ENCODE results near the gene GRID2IP. TPM values are rescaled to one million over a fixed set of nuclear protein-coding genes. Genes with fewer than 3 reads are reported as not detected.
A peak's percentile ranks its signal among the peaks of the same experiment; 100 is the strongest.

The GRID2IP gene
- total and polyA plus RNA-seq, 8 donors = 0.47 to 1.00 (median 0.66) TPM

- Histone ChIP-seq H3K36me3 (no peaks in the 10 kb centered on the region), H3K27me3 (peaks cover 0 to 5% (median 2%) of the 10 kb centered on the region in 4 donors), H3K4me3 (peak overlapping the region in 2 of 4 donors; percentile 4 to 35), H3K27ac (no peak overlapping the region), H3K4me1 (no peaks in the 10 kb centered on the region), H3K9me3 (no peaks in the 10 kb centered on the region)
- intact Hi-C loops (cut with DNase I) = no loop called here
- FAIRE-seq (no peak), DNase-seq (peak in 1 of 6 donors; percentile 57), ATAC-seq (peak in 1 of 4 donors; percentile 59)
- no peak for TF ChIP-seq CTCF (IDR thresholded peaks at IDR 0.05)
- 3% methylated on average over 49 to 56 of the region's 56 CpGs for WGBS, 2 donors
These were observed 14.7 kb downstream of the GRID2IP start for GRCh38 chr7:6536262-6537260.

- FAIRE-seq (no peak), DNase-seq (no peak), ATAC-seq (no peak)
- no peak for TF ChIP-seq CTCF (IDR thresholded peaks at IDR 0.05)
- Histone ChIP-seq H3K27ac (no peak overlapping the region), H3K36me3 (no peaks in the 10 kb centered on the region), H3K9me3 (no peaks in the 10 kb centered on the region), H3K4me1 (peaks cover 0 to 4% (median 0%) of the 10 kb centered on the region in 3 donors), H3K27me3 (peaks cover 0 to 7% (median 3%) of the 10 kb centered on the region in 4 donors), H3K4me3 (no peak overlapping the region)
- WGBS, 2 donors = 34 to 36% methylated on average over 12 of the region's 12 CpGs
- intact Hi-C loops (cut with DNase I) = no loop called here
These were observed 17.3 kb downstream of the GRID2IP start for GRCh38 chr7:6533893-6534495.

GRCh38 chr7:6532516-6532915, 18.7 kb downstream of the GRID2IP start:
- FAIRE-seq = no peak
- Histone ChIP-seq H3K27ac (no peak overlapping the region), H3K9me3 (no peaks in the 10 kb centered on the region), H3K4me3 (no peak overlapping the region), H3K4me1 (peaks cover 0 to 4% (median 0%) of the 10 kb centered on the region in 3 donors), H3K36me3 (no peaks in the 10 kb centered on the region), H3K27me3 (peaks cover 0 to 7% (median 2%) of the 10 kb centered on the region in 4 donors)
- WGBS, 2 donors = 34 to 46% methylated on average over 7 of the region's 7 CpGs
- no peak for DNase-seq
- TF ChIP-seq CTCF (IDR thresholded peaks at IDR 0.05) = no peak
- no peak for ATAC-seq
- intact Hi-C loops (cut with DNase I) = no loop called here

- Histone ChIP-seq H3K4me1 (peaks cover 0 to 4% (median 2%) of the 10 kb centered on the region in 3 donors), H3K27me3 (peaks cover 0 to 7% (median 3%) of the 10 kb centered on the region in 4 donors), H3K9me3 (no peaks in the 10 kb centered on the region), H3K4me3 (no peak overlapping the region), H3K27ac (no peak overlapping the region), H3K36me3 (no peaks in the 10 kb centered on the region)
- ATAC-seq (no peak), FAIRE-seq (no peak), DNase-seq (no peak)
- 16 to 22% methylated on average over 19 of the region's 19 CpGs for WGBS, 2 donors
- no peak for TF ChIP-seq CTCF (IDR thresholded peaks at IDR 0.05)
- intact Hi-C loops (cut with DNase I) = no loop called here
These were observed 19.6 kb downstream of the GRID2IP start for GRCh38 chr7:6531492-6532279.

Data from pancreas (tissue), 10 donors.